GM18498 (cell line): ENCODE results near the gene AMBRA1.

ENCODE experiments used
- ATAC-seq: cut with Tn5 transposase; IDR thresholded peaks from one replicate; pipeline ENCODE4 v1.9.1; 2021; ENCODE audit warnings: mild to moderate bottlenecking, moderate library complexity; ENCODE audit not compliant: unreplicated experiment

AMBRA1 gene

GRCh38 chr11:46617134-46617971, 23.5 kb upstream of the AMBRA1 start, which contains the start of the genes ATG13 and HARBI1:
Gene ATG13, plus strand, starts transcription at chr11:46617553. Its CDS starts 26,739 bp downstream, at chr11:46644292.
Gene HARBI1, minus strand, starts transcription at chr11:46617227. Its CDS starts 990 bp downstream, at chr11:46616237.
- peak; percentile 97 for ATAC-seq

- no peak for ATAC-seq
These were observed 22.8 kb upstream of the AMBRA1 start for GRCh38 chr11:46616551-46617133.

- ATAC-seq, result no peak
These were observed 21.9 kb upstream of the AMBRA1 start for GRCh38 chr11:46615756-46616155.

- no peak for ATAC-seq
These were observed 18.5 kb upstream of the AMBRA1 start for GRCh38 chr11:46612326-46612725.

GRCh38 chr11:46611526-46612304, 17.9 kb upstream of the AMBRA1 start:
- ATAC-seq, result no peak

GRCh38 chr11:46609386-46609785, 15.6 kb upstream of the AMBRA1 start:
- ATAC-seq, result no peak

- no peak for ATAC-seq
These were observed 13.7 kb upstream of the AMBRA1 start for GRCh38 chr11:46607516-46607915.

GRCh38 chr11:46604796-46605195, 11.0 kb upstream of the AMBRA1 start:
- no peak for ATAC-seq

- no peak for ATAC-seq
These were observed 10.0 kb upstream of the AMBRA1 start for GRCh38 chr11:46603704-46604308.

- ATAC-seq, result no peak
These were observed 7.3 kb upstream of the AMBRA1 start for GRCh38 chr11:46601129-46601528.

GRCh38 chr11:46600194-46600960, 6.6 kb upstream of the AMBRA1 start:
- no peak for ATAC-seq

- ATAC-seq, result no peak
These were observed 5.7 kb upstream of the AMBRA1 start for GRCh38 chr11:46599340-46600193.

- no peak for ATAC-seq
These were observed 3.9 kb upstream of the AMBRA1 start for GRCh38 chr11:46597609-46598219.

GRCh38 chr11:46597155-46597554, 3.3 kb upstream of the AMBRA1 start:
- no peak for ATAC-seq

- no peak for ATAC-seq
These were observed 962 bp upstream of the AMBRA1 start for GRCh38 chr11:46594785-46595184.

- ATAC-seq, result no peak
These were observed 514 bp upstream of the AMBRA1 start for GRCh38 chr11:46594374-46594700.

- no peak for ATAC-seq
These were observed 2.9 kb downstream of the AMBRA1 start for GRCh38 chr11:46590740-46591605.

GRCh38 chr11:46588915-46589314, 4.9 kb downstream of the AMBRA1 start:
- no peak for ATAC-seq
